ENCODE data around the gene ZSCAN5C.
"Not testable (repeated sequence)": the region's sequence is repeated elsewhere in the genome, so short reads cannot be mapped to it uniquely, and the experiment has no call there.

ZSCAN5C gene

GRCh38 chr19:56191115-56191514 lies 11.0 kb upstream of the ZSCAN5C start:
- no peak overlapping the region for H4K8ac ChIP-seq (ENCODE audit: low read depth, low read length)
- DNase-seq (ENCODE audit: low spot score): no peak
- H3K4me3 ChIP-seq (ENCODE audit: low read length in 2 of 2): no peak overlapping the region
- no peak overlapping the region for H3K9ac ChIP-seq (ENCODE audit: low read depth, low read length, poor library complexity)
- no peaks in the 10 kb centered on the region for H3K79me1 ChIP-seq (ENCODE audit: low read depth, low read length)
- H2AFZ ChIP-seq (ENCODE audit: low read length): no peak overlapping the region
- H2BK120ac ChIP-seq (ENCODE audit: low read depth, low read length): no peak overlapping the region
- peaks cover 0 to 5% (median 0%) of the 10 kb centered on the region in 3 experiments for H3K27me3 ChIP-seq (ENCODE audit: control insufficient read depth in 3 of 3, insufficient read depth in 3 of 3, low read depth in 1 of 3, low read length in 3 of 3)
- no peak overlapping the region for H2AK5ac ChIP-seq (ENCODE audit: low read depth, low read length)
- H2BK5ac ChIP-seq (ENCODE audit: low read length): no peak overlapping the region
- no peak overlapping the region for H3K14ac ChIP-seq (ENCODE audit: low read length)
- no peak overlapping the region for H3K27ac ChIP-seq (replicated peaks; ENCODE audit: low read length)
- H3K36me3 ChIP-seq (replicated peaks in 1 of 2; ENCODE audit: control insufficient read depth in 2 of 2, insufficient read depth in 2 of 2, low read length in 2 of 2): no peaks in the 10 kb centered on the region
- no peak overlapping the region for H4K91ac ChIP-seq (ENCODE audit: low read depth, low read length, poor library complexity)
- WGBS, 2 donors (ENCODE audit: extremely low coverage in 2 of 2, insufficient read length in 2 of 2, insufficient replicate concordance in 1 of 2): no CpG with 5 or more reads among the region's 7 CpGs
- H3K9me3 ChIP-seq (replicated peaks in 1 of 2; ENCODE audit: control insufficient read depth in 2 of 2, insufficient read depth in 1 of 2, low read depth in 1 of 2, low read length in 2 of 2): no peaks in the 10 kb centered on the region
- no peak overlapping the region for H2BK15ac ChIP-seq (ENCODE audit: low read length)
- no peak overlapping the region for H2BK12ac ChIP-seq (ENCODE audit: low read length)
- H3K4me2 ChIP-seq (ENCODE audit: insufficient read depth, low read length, poor library complexity, severe bottlenecking): no peak overlapping the region
- H3K18ac ChIP-seq (ENCODE audit: low read length): no peak overlapping the region
- no peak overlapping the region for H3K4ac ChIP-seq (ENCODE audit: low read length)
- H3K23ac ChIP-seq (ENCODE audit: low read depth, low read length, poor library complexity): no peak overlapping the region
- H3K4me1 ChIP-seq (ENCODE audit: control insufficient read depth in 2 of 2, insufficient read depth in 1 of 2, low read depth in 1 of 2, low read length in 2 of 2): no peaks in the 10 kb centered on the region

GRCh38 chr19:56191711-56192110 lies 10.4 kb upstream of the ZSCAN5C start:
- Histone ChIP-seq H3K4me3 (ENCODE audit: low read length in 2 of 2) (no peak overlapping the region), H4K8ac (ENCODE audit: low read depth, low read length) (no peak overlapping the region), H2BK12ac (ENCODE audit: low read length) (no peak overlapping the region), H3K9me3 (replicated peaks in 1 of 2; ENCODE audit: control insufficient read depth in 2 of 2, insufficient read depth in 1 of 2, low read depth in 1 of 2, low read length in 2 of 2) (no peaks in the 10 kb centered on the region), H2BK120ac (ENCODE audit: low read depth, low read length) (no peak overlapping the region), H2AK5ac (ENCODE audit: low read depth, low read length) (no peak overlapping the region), H2BK15ac (ENCODE audit: low read length) (no peak overlapping the region), H3K4me2 (ENCODE audit: insufficient read depth, low read length, poor library complexity, severe bottlenecking) (no peak overlapping the region), H3K14ac (ENCODE audit: low read length) (no peak overlapping the region), H2AFZ (ENCODE audit: low read length) (no peak overlapping the region), H3K4me1 (ENCODE audit: control insufficient read depth in 2 of 2, insufficient read depth in 1 of 2, low read depth in 1 of 2, low read length in 2 of 2) (no peaks in the 10 kb centered on the region), H4K91ac (ENCODE audit: low read depth, low read length, poor library complexity) (no peak overlapping the region), H3K27ac (replicated peaks; ENCODE audit: low read length) (no peak overlapping the region), H2BK5ac (ENCODE audit: low read length) (no peak overlapping the region), H3K79me1 (ENCODE audit: low read depth, low read length) (peaks cover under 1% of the 10 kb centered on the region), H3K23ac (ENCODE audit: low read depth, low read length, poor library complexity) (no peak overlapping the region), H3K36me3 (replicated peaks in 1 of 2; ENCODE audit: control insufficient read depth in 2 of 2, insufficient read depth in 2 of 2, low read length in 2 of 2) (no peaks in the 10 kb centered on the region), H3K27me3 (ENCODE audit: control insufficient read depth in 3 of 3, insufficient read depth in 3 of 3, low read depth in 1 of 3, low read length in 3 of 3) (peaks cover 0 to 5% (median 0%) of the 10 kb centered on the region in 3 experiments), H3K18ac (ENCODE audit: low read length) (no peak overlapping the region), H3K4ac (ENCODE audit: low read length) (no peak overlapping the region), H3K9ac (ENCODE audit: low read depth, low read length, poor library complexity) (no peak overlapping the region)
- WGBS, 2 donors (ENCODE audit: extremely low coverage in 2 of 2, insufficient read length in 2 of 2, insufficient replicate concordance in 1 of 2): no CpG with 5 or more reads among the region's 10 CpGs
- DNase-seq (ENCODE audit: low spot score): no peak

- Histone ChIP-seq H3K27me3 (ENCODE audit: control insufficient read depth in 3 of 3, insufficient read depth in 3 of 3, low read depth in 1 of 3, low read length in 3 of 3) (peaks cover 0 to 5% (median 0%) of the 10 kb centered on the region in 3 experiments), H2BK12ac (ENCODE audit: low read length) (no peak overlapping the region), H3K9ac (ENCODE audit: low read depth, low read length, poor library complexity) (no peak overlapping the region), H2AK5ac (ENCODE audit: low read depth, low read length) (no peak overlapping the region), H3K27ac (replicated peaks; ENCODE audit: low read length) (no peak overlapping the region), H2BK5ac (ENCODE audit: low read length) (no peak overlapping the region), H3K36me3 (replicated peaks in 1 of 2; ENCODE audit: control insufficient read depth in 2 of 2, insufficient read depth in 2 of 2, low read length in 2 of 2) (no peaks in the 10 kb centered on the region), H2BK15ac (ENCODE audit: low read length) (no peak overlapping the region), H3K18ac (ENCODE audit: low read length) (no peak overlapping the region), H4K8ac (ENCODE audit: low read depth, low read length) (no peak overlapping the region), H2BK120ac (ENCODE audit: low read depth, low read length) (no peak overlapping the region), H3K4me1 (ENCODE audit: control insufficient read depth in 2 of 2, insufficient read depth in 1 of 2, low read depth in 1 of 2, low read length in 2 of 2) (no peaks in the 10 kb centered on the region), H2AFZ (ENCODE audit: low read length) (no peak overlapping the region), H3K14ac (ENCODE audit: low read length) (no peak overlapping the region), H3K9me3 (replicated peaks in 1 of 2; ENCODE audit: control insufficient read depth in 2 of 2, insufficient read depth in 1 of 2, low read depth in 1 of 2, low read length in 2 of 2) (no peaks in the 10 kb centered on the region), H3K4me2 (ENCODE audit: insufficient read depth, low read length, poor library complexity, severe bottlenecking) (no peak overlapping the region), H3K79me1 (ENCODE audit: low read depth, low read length) (peaks cover 2% of the 10 kb centered on the region), H3K4me3 (ENCODE audit: low read length in 2 of 2) (no peak overlapping the region), H4K91ac (ENCODE audit: low read depth, low read length, poor library complexity) (no peak overlapping the region), H3K23ac (ENCODE audit: low read depth, low read length, poor library complexity) (no peak overlapping the region), H3K4ac (ENCODE audit: low read length) (no peak overlapping the region)
- DNase-seq (ENCODE audit: low spot score): no peak
- no CpG with 5 or more reads among the region's 12 CpGs for WGBS, 2 donors (ENCODE audit: extremely low coverage in 2 of 2, insufficient read length in 2 of 2, insufficient replicate concordance in 1 of 2)
These were observed 8.0 kb upstream of the ZSCAN5C start for GRCh38 chr19:56193981-56194640.

GRCh38 chr19:56197646-56198045 lies 4.4 kb upstream of the ZSCAN5C start, which contains the start of gene ZSCAN5B:
Gene ZSCAN5B, minus strand, starts transcription at chr19:56197783. Its CDS starts 4,731 bp downstream, at chr19:56193052.
- H3K18ac ChIP-seq (ENCODE audit: low read length); H3K14ac ChIP-seq (ENCODE audit: low read length); H3K79me1 ChIP-seq (ENCODE audit: low read depth, low read length); H3K23ac ChIP-seq (ENCODE audit: low read depth, low read length, poor library complexity); DNase-seq (ENCODE audit: low spot score); H2BK120ac ChIP-seq (ENCODE audit: low read depth, low read length); H2BK15ac ChIP-seq (ENCODE audit: low read length); H3K4me2 ChIP-seq (ENCODE audit: insufficient read depth, low read length, poor library complexity, severe bottlenecking); H2AK5ac ChIP-seq (ENCODE audit: low read depth, low read length); H3K4ac ChIP-seq (ENCODE audit: low read length); H3K27me3 ChIP-seq (ENCODE audit: control insufficient read depth in 3 of 3, insufficient read depth in 3 of 3, low read depth in 1 of 3, low read length in 3 of 3); H3K4me3 ChIP-seq (ENCODE audit: low read length in 2 of 2); H3K27ac ChIP-seq (replicated peaks; ENCODE audit: low read length); H2AFZ ChIP-seq (ENCODE audit: low read length); H4K91ac ChIP-seq (ENCODE audit: low read depth, low read length, poor library complexity); H2BK5ac ChIP-seq (ENCODE audit: low read length); H3K4me1 ChIP-seq (ENCODE audit: control insufficient read depth in 2 of 2, insufficient read depth in 1 of 2, low read depth in 1 of 2, low read length in 2 of 2); H2BK12ac ChIP-seq (ENCODE audit: low read length); H4K8ac ChIP-seq (ENCODE audit: low read depth, low read length); H3K36me3 ChIP-seq (replicated peaks in 1 of 2; ENCODE audit: control insufficient read depth in 2 of 2, insufficient read depth in 2 of 2, low read length in 2 of 2); H3K9ac ChIP-seq (ENCODE audit: low read depth, low read length, poor library complexity); H3K9me3 ChIP-seq (replicated peaks in 1 of 2; ENCODE audit: control insufficient read depth in 2 of 2, insufficient read depth in 1 of 2, low read depth in 1 of 2, low read length in 2 of 2): not testable (repeated sequence)
- WGBS, 2 donors (ENCODE audit: extremely low coverage in 2 of 2, insufficient read length in 2 of 2, insufficient replicate concordance in 1 of 2): no CpG with 5 or more reads among the region's 23 CpGs

Measured in neuronal stem cell (in vitro differentiated cells).